HG03457 (cell line): Measurements from ENCODE around the gene TBC1D28.
"Not testable (repeated sequence)": the region's sequence is repeated elsewhere in the genome, so short reads cannot be mapped to it uniquely, and the experiment has no call there.

Experiments used
- ATAC-seq: cut with Tn5 transposase; IDR thresholded peaks from one replicate; pipeline ENCODE4 v1.9.1; 2021; ENCODE audit warnings: moderate number of reproducible peaks; ENCODE audit not compliant: unreplicated experiment

The TBC1D28 gene

DNA sequence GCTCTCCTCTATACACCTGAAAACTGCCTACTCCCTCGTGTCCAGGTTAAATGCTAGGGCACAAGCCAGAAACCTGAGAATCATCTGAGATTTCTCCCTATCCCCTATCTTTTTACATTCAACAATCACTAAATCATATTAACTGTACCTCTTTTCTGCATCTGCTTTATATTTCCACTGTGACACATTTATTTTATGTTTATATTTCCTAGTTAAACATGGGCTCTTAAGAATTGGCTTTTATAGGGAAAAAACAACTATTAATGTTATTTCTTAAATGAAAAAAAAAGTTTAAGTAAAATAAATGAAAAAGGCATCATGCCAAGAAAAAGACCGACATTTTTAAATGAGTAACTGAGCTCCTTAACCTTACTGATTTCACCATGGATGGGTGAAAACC, 26.6 kb downstream of the TBC1D28 start:
- ATAC-seq, result not testable (repeated sequence)

DNA sequence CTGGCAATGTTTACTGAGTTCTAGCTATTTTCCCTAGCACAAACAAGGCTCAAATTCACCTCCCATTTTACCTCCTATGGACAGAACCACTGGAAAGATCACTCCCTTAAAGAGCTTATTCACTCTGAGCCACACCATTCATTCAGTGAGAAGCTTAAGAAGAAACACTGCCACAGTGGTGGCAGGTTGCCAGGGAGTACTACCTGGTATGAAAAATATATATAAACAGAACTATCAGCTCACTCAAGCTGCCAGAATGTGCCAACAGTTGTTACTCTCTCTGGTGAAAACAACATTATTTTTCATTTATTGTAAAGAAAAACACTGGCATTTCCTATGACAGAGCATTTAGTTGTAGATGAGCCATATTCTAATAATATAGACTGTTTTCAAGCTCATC, 31.2 kb downstream of the TBC1D28 start:
- ATAC-seq, result not testable (repeated sequence)

DNA sequence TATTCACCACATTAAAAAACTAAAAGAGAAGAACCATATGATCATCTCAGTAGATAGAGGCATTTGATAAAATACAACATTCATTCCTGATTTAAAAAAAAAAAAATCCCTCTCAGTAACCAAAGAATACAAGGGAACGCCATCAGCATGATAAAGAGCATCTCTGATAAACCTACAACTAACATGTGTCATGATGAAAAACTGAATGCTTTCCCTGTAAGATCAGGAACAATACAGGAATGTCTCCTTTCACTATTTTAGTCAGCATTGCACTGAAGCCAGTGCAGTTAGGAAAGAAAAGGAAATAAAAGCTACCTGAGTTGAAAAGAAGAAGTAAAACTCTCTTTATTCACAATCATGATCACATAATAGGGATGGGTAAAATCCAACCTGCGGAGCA, 51.1 kb downstream of the TBC1D28 start:
- ATAC-seq, result not testable (repeated sequence)
